HG02623 (cell line): ENCODE measurements around the gene P2RY6.

Source experiments
- ATAC-seq: cut with Tn5 transposase; IDR thresholded peaks from one replicate; pipeline ENCODE4 v1.9.1; 2021; ENCODE audit warnings: moderate library complexity; ENCODE audit not compliant: unreplicated experiment

P2RY6 gene

GRCh38 chr11:73275381-73275750 lies 3.2 kb downstream of the P2RY6 start:
- no peak for ATAC-seq

- ATAC-seq, result no peak
These were observed 5.3 kb downstream of the P2RY6 start for GRCh38 chr11:73277467-73277866.

GRCh38 chr11:73280626-73281025 lies 8.5 kb downstream of the P2RY6 start:
- no peak for ATAC-seq

- no peak for ATAC-seq
These were observed 9.1 kb downstream of the P2RY6 start for GRCh38 chr11:73281201-73281741.

GRCh38 chr11:73281796-73282660 lies 9.9 kb downstream of the P2RY6 start:
- ATAC-seq, result no peak

GRCh38 chr11:73283276-73284000 lies 11.3 kb downstream of the P2RY6 start:
- ATAC-seq, result no peak

- no peak for ATAC-seq
These were observed 12.0 kb downstream of the P2RY6 start for GRCh38 chr11:73284106-73284505.

GRCh38 chr11:73285721-73286120 lies 13.6 kb downstream of the P2RY6 start:
- no peak for ATAC-seq

- no peak for ATAC-seq
These were observed 14.2 kb downstream of the P2RY6 start for GRCh38 chr11:73286240-73286810.

GRCh38 chr11:73287400-73288101 lies 15.4 kb downstream of the P2RY6 start:
- no peak for ATAC-seq

GRCh38 chr11:73288192-73288872 lies 16.2 kb downstream of the P2RY6 start:
- no peak for ATAC-seq

GRCh38 chr11:73288873-73289707 lies 17.0 kb downstream of the P2RY6 start:
- peak; percentile 65 for ATAC-seq

- no peak for ATAC-seq
These were observed 18.4 kb downstream of the P2RY6 start for GRCh38 chr11:73290536-73290935.

- ATAC-seq, result no peak
These were observed 19.1 kb downstream of the P2RY6 start for GRCh38 chr11:73291196-73291595.

- ATAC-seq, result no peak
These were observed 19.8 kb downstream of the P2RY6 start for GRCh38 chr11:73291781-73292524.

- no peak for ATAC-seq
These were observed 20.4 kb downstream of the P2RY6 start for GRCh38 chr11:73292525-73292894.

GRCh38 chr11:73293356-73293936 lies 21.3 kb downstream of the P2RY6 start:
- no peak for ATAC-seq

- no peak for ATAC-seq
These were observed 22.5 kb downstream of the P2RY6 start for GRCh38 chr11:73294604-73295003.
